Measurements from ENCODE around the gene SPATA20.

SPATA20 gene

GRCh38 chr17:50605429-50605828 lies 58.5 kb downstream of the SPATA20 start:
- DNase-seq = no peak

Data from GDM1 (cell line).